NCI-H1417 (cell line): ENCODE data around the gene TBL3.
"Not testable (repeated sequence)": the region's sequence is repeated elsewhere in the genome, so short reads cannot be mapped to it uniquely, and the experiment has no call there.

Experiments used
- DNase-seq, 3 experiments: peaks; one replicate each; lab custom pipeline; 2025; lab: John Stamatoyannopoulos, UW

The TBL3 gene

DNA sequence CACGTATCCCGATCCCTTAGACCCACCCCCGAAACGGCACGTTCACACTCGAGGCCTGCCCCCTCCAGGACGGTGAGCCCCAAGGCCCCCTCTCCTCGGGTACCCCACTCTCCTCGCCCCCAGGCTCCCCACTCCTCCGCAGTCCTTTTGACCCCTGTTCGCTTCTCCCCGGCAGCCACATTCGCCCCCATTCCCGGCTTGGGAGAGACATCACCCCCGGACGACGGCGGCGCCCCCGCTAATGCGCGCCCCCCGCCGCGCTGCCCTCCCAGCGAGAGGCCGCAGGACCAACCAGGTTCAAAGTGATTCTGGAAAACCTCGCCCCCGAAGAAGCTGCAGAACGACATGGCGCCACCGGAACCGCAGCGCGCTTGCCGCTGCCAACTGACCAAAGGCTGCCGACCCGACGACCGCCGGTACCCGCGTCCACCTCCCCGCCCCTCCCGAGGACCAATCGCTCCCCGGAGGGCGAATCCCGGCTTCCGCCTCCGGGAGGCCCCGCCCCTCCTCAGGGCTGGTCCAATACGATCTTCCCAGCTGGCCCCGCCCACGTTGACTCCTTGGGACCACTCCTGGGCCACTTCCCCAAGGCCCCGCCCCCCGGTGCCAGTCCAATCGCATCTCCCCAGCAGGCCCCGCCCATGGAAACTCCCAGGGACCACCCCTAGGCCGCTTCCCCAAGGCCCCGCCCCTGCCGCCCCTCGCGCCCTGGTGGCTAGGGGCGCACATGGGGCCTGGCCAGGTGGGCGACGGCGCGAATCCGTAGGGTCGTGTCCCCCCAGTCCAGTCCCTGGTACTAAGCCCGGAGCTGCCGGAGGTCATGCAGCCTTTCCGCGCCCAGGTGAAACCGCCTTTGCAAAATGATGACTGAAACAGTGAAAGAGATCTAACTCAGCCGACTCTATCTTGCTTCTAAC is 28.8 kb upstream of the TBL3 start, which contains the start of gene MSRB1:
MSRB1 (minus strand) TSS at position 390 of the 917 bp plus-strand sequence; CDS start at position 347, 43 bp downstream.
- DNase-seq = peak; percentile 99 to 100 (median 100)

DNA sequence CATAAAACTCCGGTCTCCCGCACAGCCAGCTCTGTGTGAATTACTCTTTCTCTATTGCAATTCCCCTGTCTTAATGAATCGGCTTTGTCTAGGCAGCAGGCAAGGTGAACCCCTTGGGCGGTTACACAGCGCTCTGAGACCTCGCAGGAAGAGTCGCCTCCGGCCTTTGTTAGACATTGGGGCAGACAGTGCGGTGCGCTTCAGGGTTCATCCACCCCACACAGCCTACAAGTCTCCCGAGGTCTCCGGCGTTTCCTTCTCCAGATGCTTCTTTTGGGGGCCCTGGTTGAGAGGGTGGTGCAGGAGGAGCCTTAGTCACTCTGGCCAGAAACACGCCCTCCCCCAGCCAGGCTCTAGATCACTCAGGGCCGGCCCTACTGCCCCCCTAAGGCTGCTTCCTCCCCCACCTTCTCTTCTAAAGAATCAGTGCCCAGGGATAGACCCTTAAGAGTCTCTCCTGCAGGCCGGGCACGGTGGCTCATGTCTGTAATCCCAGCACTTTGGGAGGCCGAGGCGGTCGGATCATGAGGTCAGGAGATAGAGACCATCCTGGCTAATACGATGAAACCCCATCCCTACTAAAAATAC is 27.1 kb upstream of the TBL3 start:
- DNase-seq = no peak

DNA sequence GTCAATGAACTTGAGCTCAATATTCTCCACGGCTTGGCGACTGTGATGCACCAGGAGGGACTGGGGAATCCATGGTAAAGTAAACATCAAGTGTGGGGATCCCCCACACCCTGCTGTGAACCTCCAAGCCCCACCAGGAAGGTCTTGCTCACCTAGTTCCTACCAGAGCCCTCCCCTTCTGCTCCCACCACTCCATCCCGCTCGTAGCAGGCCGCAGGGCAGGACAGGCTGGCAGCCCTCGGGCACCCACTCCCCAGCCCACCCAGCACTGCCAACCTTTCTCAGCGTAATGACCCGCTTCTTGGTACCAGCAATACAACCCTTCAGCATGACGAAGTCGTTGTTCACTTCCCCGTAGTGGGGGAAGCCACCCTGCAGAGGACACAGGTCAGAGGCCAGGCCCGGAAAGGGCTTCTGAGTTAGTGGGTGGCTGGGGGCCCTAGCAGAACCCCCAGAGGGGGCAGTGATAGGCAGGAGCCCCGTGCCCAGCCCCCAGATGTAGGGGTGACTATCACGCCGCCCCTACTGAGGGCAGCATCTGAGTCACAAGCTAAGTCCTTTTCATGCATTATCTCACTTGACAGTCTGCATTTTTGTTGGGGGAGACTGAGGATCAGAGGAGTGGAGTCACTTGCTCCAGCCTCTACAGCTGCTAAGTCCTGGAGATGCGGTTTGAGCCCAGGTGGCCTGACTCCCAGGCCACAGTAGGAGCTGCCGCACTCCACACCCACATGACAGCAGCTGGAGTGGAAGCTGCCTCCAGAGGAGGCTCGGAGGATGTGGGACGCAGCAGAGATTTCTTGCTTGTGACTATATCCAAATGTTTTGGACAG is 26.1 kb upstream of the TBL3 start:
- DNase-seq = no peak

DNA sequence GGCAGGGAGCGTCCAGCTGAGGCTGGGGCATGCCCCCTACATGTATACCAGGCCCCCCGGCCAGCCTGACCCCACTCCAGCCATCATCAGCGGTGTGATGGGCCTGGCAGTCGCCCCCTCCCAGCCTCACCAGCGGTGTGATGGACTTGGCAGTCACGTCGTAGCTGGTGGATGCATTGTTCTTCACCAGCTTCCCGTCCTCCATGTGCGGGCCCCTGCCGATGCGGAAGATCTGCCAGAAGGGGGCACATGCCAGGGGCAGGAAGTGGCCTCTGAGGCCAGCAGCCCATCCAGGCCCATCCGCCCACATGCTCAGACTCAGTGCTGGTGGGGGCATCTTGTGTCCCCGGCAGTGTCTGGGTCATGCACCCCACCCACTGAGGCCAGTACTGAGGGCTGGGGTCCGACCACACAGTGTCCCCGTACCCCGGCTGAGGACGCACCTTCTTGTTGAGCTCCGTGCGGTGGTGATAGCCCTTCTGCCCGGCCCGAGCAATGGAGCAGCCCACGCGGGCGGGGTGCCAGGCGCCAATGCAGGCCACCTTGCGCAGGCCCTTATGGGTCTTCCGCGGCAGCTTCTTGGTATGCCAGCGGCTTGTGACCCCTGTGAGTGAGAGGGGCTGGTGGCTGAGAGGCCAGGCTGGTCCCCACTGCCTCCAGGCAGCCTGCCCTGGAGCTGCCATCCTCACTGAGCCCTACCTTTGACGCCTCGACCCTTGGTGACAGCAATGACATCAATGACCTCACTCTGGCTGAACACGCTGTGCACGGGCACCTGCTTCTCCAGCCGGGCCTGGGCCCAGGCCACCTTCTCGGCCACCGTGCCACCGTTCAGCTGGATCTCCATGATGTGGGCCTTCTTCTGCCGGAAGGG is 25.1 kb upstream of the TBL3 start:
- no peak for DNase-seq

DNA sequence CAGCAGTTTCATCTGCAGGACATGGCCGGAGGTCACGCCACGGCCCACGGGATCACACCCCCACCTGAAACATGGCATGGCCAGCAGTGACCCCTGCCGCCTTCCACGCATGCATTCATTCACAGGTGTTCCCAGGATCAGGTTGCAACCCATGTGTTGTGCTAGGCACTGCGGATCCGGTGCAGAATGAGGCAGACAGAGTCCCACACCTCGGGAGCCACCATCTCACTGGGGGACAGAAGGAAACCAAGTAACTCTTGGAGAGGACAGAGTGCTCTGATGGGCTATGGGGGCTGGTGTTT is 24.5 kb upstream of the TBL3 start:
- DNase-seq = no peak

DNA sequence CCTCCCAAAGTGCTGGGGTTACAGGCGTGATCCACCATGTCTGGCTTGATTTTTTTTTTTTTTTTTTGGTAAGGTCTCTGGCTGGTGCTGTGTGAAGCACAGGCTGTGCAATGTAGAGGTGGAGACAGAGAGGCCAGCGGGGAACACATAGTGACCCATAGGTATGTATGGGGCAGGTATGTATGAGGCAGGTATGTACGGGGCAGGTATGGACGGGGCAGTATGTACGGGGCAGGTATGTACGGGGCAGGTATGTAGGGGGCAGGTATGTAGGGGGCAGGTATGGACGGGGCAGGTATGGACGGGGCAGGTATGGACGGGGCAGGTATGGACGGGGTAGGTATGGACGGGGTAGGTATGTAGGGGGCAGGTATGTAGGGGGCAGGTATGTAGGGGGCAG is 22.3 kb upstream of the TBL3 start:
- DNase-seq = no peak

DNA sequence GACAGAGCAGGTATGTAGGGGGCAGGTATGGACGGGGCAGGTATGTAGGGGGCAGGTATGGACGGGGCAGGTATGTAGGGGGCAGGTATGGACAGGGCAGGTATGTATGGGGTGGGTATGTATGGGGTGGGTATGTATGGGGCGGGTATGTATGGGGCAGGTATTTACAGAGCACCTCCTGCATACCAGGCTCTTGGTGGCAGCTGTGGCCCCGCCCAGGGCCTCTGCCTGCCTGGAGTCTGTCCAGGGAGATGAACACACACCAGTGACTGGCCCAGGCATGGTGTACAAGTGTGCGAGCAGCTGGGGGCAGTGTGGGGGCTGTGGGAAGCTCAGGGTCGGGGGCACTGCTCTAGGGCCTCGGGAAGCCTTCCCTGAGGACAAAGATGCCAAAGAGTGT is 21.8 kb upstream of the TBL3 start:
- DNase-seq = no peak

DNA sequence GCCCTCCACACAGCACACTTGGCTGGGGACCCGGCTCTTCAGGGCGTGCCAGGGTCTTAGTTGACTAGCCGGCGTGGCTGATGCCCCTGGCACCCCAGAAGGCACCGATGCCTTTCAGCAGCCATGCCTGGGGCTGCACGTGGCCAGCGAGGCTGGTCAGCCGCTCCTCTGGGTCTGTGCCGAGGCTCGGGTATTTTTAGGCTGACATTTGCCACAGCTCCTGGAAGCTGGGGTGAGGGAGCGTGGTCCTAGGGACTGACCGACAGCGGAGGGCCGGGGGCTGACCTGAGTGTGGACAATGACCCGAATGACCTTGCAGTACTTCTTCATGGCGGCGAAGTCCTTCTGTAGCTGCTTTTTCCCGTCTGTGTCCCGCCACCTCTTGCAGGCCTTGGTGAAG is 21.3 kb upstream of the TBL3 start:
- no peak for DNase-seq

DNA sequence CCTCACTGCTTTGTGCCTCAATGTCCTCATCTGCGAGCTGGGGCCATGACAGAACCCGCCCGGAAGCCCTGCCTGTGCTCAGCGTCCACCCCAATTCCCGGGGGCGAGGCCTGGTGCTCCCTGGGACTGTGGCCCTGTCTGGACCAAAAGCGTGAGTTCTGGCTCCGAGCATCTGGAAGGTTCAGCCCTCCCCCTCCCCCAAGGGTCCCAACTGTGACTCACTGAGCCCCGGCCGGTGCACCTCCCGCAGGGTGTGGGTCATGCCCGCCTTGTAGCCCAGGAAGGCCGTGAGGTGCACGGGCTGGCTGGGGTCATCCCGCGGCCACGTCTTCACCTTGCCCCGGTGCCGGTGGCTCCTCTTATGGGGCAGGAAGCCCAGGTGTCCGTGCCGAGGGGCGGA is 18.1 kb upstream of the TBL3 start:
- DNase-seq = no peak

DNA sequence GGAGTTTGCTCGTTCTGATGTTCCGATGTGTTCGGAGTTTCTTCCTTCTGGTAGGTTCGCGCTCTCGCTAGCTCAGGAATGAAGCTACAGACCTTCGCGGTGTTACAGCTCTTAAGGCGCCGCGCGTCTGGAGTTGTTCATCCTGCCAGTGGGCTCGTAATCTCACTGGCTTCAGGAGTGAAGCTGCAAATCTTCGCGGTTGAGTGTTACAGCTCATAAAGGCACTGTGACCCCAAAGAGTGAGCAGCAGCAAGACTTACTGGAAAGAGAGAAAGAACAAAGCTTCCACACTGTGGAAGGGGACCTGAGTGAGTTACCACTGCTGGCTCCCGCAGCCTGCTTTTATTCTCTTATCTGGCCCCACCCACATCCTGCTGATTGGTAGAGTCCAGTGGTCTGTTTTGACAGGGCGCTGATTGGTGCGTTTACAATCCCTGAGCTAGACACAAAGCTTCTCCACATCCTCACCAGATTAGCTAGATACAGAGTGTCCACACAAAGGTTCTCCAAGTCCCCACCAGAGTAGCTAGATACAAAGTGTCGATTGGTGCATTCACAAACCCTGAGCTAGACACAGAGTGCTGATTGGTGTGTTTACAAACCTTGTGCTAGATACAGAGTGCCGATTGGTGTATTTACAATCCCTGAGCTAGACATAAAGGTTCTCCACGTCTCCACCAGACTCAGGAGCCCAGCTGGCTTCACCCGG is 14.3 kb upstream of the TBL3 start:
- not testable (repeated sequence) for DNase-seq

DNA sequence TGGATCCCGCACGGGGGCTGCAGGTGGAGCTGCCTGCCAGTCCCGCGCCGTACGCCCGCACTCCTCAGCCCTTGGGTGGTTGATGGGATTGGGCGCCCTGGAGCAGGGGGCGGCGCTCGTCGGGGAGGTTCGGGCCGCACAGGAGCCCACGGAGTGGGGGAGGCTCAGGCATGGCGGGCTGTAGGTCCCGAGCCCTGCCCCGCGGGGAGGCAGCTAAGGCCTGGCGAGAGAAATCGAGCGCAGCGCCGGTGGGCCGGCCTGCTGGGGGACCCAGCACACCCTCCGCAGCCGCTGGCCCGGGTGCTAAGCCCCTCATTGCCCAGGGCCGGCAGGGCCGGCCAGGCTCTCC is 13.7 kb upstream of the TBL3 start:
- DNase-seq = not testable (repeated sequence)

DNA sequence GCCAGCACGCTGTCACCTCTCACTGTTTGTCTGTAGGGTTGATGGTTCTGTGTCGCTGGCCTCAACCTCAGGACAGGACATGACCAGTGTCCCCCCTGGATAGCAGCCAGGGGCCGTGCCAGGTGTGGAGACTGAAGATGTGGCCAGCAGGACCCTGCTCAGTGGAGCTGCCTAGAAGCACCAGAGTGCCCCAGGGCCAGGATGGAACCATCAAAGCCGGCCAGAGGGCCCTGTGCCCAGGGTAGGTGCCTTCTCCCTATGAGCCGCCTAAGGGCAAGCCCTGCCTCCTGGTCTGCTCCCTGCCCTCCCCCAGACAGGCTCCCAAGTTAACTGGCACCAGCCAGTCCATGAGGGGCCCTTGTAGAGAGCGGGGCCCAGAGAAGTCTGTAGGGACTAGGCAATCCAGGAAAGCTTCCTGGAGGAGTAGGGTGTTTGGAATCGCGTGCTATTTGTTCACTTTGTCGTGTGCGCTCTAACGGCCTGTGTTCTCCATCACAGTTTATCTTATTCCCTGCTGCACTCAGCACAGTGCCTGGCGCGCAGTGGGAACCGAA is 13.1 kb upstream of the TBL3 start:
- DNase-seq = no peak

DNA sequence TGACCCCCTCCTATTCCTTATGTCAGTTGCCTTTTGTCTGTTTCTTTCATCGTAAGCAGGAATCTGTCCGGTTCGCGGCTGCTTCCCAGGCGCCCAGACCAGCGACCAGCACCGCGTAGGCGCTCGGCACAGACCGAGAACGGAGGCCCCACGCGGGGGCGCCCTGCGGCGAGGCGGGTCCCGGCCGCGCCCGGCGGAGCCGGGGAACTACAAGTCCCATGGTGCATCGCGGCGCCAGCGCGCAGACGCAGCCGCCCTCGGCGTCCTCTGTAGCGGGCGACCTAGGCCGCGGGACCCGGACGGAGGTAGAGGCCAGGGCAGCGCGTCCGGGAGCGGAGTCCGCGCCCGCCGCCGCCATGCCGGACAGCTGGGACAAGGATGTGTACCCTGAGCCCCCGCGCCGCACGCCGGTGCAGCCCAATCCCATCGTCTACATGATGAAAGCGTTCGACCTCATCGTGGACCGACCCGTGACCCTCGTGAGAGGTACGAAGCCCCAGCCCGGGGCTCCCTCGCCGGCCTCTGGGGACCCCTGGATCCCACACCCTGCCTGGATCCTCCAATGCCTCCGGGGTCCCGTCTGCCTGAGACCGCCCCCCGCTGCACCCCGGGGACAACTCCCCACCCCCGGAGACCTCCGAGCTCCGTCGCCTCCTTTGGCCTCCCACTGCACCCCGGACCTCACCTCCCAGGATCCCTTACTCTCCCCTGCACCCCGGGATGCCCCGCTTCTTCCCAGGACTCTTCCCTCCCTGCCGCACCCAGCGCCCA is 12.4 kb upstream of the TBL3 start, which contains the start of gene NDUFB10:
NDUFB10 (plus strand) TSS at position 270 of the 771 bp plus-strand sequence; CDS start at position 357, 87 bp downstream.
- peak; percentile 89 to 97 (median 89) for DNase-seq

DNA sequence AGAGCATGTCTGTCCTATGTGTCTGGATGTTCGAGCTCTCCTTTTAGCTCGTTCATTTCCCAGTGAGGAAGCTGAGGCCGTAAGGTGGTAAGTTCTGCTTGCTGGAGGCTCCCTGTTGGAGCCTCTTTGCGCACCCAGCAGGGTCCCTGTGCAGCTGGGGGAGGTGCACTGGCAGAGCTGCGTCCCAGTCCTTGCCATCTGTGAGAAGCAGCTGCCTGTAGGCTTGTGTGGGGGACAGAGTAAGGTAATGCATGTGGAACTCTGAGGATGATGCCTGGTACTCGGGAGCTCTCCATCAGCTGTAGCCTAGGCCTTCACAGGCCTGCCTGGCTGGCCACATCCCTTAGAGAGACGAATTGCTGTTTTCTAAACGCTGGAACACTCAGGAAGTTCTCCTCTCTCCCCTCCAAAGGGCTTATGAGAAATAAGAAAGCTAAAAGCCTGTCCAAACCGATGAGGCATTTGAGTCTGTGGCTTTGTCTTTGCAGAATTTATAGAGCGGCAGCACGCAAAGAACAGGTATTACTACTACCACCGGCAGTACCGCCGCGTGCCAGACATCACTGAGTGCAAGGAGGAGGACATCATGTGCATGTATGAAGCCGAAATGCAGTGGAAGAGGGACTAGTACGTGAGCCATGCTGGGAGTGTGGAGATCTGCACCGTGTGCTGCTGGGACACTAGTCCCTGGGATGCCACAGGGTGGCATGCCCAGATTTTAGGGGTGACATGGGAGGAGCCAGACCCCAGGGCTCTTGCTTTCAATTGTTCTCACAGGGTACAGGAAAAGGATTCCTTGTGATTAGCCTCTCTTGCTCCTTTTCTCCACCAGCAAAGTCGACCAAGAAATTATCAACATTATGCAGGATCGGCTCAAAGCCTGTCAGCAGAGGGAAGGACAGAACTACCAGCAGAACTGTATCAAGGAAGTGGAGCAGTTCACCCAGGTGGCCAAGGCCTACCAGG is 10.9 kb upstream of the TBL3 start:
- DNase-seq = peak in 2 of 3 experiments; percentile 49 to 63

DNA sequence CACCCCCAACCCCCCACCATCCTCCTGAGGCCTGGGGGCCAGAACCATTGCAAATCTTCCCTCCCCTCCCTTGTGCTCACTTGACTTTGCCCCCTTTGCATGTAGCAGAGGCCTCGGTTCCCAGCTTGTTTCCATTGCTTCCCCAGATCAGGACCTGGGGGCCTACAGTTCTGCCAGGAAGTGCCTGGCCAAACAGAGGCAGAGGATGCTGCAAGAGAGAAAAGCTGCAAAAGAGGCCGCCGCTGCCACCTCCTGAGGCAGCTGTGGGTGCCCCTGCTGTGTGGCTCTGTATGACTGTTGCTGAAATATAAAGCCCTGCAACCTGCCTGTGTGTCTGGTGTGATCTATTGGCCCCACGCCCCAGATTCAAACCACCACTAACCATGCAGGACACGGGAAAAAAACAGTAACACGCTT is 10.2 kb upstream of the TBL3 start:
- DNase-seq = peak in 1 of 3 experiments; percentile 17

DNA sequence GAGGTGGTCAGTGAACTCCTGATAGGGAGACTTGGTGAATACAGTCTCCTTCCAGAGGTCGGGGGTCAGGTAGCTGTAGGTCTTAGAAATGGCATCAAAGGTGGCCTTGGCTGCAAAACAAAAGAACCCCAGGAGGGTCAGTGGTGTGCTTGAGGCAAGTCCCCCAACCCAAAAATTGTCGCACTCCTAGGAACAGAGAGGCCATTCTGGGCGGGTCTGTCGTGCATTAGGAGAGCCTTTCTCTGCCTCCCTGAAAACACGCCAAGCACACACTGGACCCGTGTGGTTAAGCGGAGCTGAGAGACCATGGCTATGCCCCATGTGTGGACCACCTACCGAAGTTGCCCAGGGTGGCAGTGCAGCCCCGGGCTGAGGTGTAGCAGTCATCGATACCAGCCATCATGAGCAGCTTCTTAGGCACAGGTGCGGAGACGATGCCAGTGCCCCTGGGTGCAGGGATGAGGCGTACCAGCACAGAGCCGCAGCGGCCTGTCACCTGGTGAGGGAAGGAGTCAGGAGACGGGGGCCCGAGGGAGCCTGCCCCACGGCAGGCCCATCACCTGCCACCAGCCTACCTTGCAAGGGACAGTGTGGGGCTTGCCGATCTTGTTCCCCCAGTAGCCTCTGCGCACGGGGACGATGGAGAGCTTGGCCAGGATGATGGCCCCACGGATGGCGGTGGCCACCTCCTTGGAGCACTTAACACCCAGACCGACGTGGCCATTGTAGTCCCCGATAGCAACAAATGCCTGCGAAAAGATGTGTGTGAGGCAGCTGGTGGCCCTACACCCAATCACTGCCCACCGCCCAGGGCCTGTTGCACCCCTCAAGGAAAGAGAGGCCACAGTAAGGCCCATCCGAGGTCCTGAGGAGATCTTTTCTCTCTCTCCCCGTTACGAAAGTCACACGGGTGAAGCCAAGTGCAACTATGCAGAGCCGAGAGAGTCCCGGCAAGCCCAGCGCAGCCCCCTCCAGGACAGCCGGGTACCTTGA is 9.4 kb upstream of the TBL3 start:
- not testable (repeated sequence) for DNase-seq

DNA sequence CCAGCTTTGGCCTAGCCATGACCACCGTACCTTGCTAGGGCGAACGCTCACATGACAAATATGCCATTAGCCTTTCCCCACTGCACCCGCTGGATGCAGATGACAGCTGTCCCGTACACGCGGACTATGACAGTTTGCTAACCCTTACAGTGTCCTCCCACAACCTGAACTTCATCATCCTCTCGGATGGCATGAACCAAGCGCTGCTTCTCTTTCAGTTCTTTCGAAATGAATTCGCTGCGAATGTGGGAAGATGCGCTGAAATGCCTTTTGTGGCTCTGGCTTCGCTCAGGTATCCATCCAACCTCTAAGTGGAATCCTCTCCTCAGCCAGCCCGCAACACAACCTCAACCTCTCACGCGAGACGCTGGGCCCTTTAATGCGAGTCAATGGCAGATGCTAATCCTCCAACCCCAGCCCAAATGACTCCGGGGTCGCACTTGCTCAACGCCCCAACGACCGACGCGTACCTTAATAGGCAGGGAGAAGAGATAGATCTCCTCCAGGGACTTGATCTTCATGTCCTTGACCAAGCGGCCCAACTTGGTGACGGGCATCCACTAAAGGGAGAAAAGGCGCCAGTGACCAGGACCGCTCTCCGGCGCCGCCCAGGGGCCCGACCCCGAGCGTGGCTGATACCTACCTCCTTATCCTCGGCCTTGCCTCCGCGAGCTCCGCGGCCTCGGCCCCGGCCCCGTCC is 7.9 kb upstream of the TBL3 start:
- DNase-seq = peak in 2 of 3 experiments; percentile 55 to 76
